PC-9 (cell line): ENCODE measurements around the gene NR2C1. TPM values are rescaled to one million over a fixed set of nuclear protein-coding genes. Genes with fewer than 3 reads are reported as not detected.

Experiments used
- BruUV-seq: library from RNA; stranded (reverse); fragments of 400-500 nt; replicated peaks from 2 replicates; lab custom pipeline; 2021; lab: Mats Ljungman, UMichigan
- CTCF ChIA-PET: fragments of 300-600 bp; sonication (Branson Sonifier 250); formaldehyde crosslinking; loops from one replicate; lab custom pipeline; 2022; ENCODE audit warnings: antibody characterized with exemption; lab: Charles Lee
- POLR2A ChIA-PET: fragments of 300-600 bp; sonication (Branson Sonifier 250); formaldehyde crosslinking; loops from one replicate; lab custom pipeline; 2022; ENCODE audit warnings: antibody characterized with exemption; ENCODE audit not compliant: unreplicated experiment; lab: Charles Lee
- DNase-seq, 2 experiments: peaks; one replicate each; pipeline versions ENCODE4 v3.0.0 to v3.0.0-alpha.2; 2015 to 2022; ENCODE audit warnings: mixed read lengths in 1 of 2
- H2AFZ ChIP-seq: fragments of 200-600 bp; sonication (generic); 2 replicates; pipeline ENCODE4 v1.8.1; 2017; ENCODE audit warnings: antibody characterized with exemption
- H3F3A ChIP-seq: fragments of 200-600 bp; sonication (generic); 2 replicates; pipeline ENCODE4 v1.8.1; 2017; ENCODE audit warnings: antibody characterized with exemption, mild to moderate bottlenecking, low read depth; ENCODE audit not compliant: insufficient read depth
- H3K27ac ChIP-seq: fragments of 200-600 bp; sonication (generic); 2 replicates; pipeline ENCODE4 v1.6.1; 2016; ENCODE audit warnings: mixed run types
- H3K27me3 ChIP-seq: fragments of 200-600 bp; sonication (generic); 2 replicates; pipeline ENCODE4 v1.6.1; 2016; ENCODE audit warnings: low read depth, mixed run types; ENCODE audit not compliant: insufficient read depth
- H3K36me3 ChIP-seq: fragments of 200-600 bp; sonication (generic); 2 replicates; pipeline ENCODE4 v1.6.1; 2016; ENCODE audit warnings: low read depth, mixed run types
- H3K4me1 ChIP-seq: fragments of 200-600 bp; sonication (generic); replicated peaks from 2 replicates; pipeline ENCODE4 v1.6.1; 2016; ENCODE audit warnings: mixed run types; ENCODE audit not compliant: insufficient read depth
- H3K4me2 ChIP-seq: fragments of 200-600 bp; sonication (generic); 2 replicates; pipeline ENCODE4 v1.6.1; 2017; ENCODE audit warnings: mixed run types
- H3K4me3 ChIP-seq: fragments of 200-600 bp; sonication (generic); 2 replicates; pipeline ENCODE4 v1.6.1; 2016; ENCODE audit warnings: mixed run types
- H3K79me2 ChIP-seq: fragments of 200-600 bp; sonication (generic); 2 replicates; pipeline ENCODE4 v1.6.1; 2017; ENCODE audit warnings: low read depth, mixed run types
- H3K9me2 ChIP-seq: fragments of 200-600 bp; sonication (generic); 2 replicates; pipeline ENCODE4 v1.8.1; 2017; ENCODE audit warnings: mild to moderate bottlenecking; ENCODE audit not compliant: insufficient read depth
- H3K9me3 ChIP-seq: fragments of 200-600 bp; sonication (generic); 2 replicates; pipeline ENCODE4 v1.8.1; 2016; ENCODE audit warnings: low read depth; ENCODE audit not compliant: insufficient read depth
- H4K20me1 ChIP-seq: fragments of 200-600 bp; sonication (generic); 2 replicates; pipeline ENCODE4 v1.8.1; 2017; ENCODE audit not compliant: insufficient read depth
- EZH2 ChIP-seq: fragments of 200-600 bp; sonication (generic); IDR thresholded peaks from 2 replicates; pipeline ENCODE4 v1.8.0; 2017; ENCODE audit warnings: antibody characterized with exemption, low read depth
- intact Hi-C: fragments of 100-400 bp; cut with micrococcal nuclease; formaldehyde crosslinking; loops from one replicate; pipeline ENCODE4 v1.10.0; 2022; ENCODE audit not compliant: unreplicated experiment
- total RNA-seq: library from RNA; stranded (reverse); gene quantifications from 2 replicates; pipeline ENCODE4 v1.2.3, GENCODE V29; 2021
- TF ChIP-seq, protein P1 (sequence below): fragments of 200-600 bp; sonication (generic); conservative IDR thresholded peaks from 2 replicates; pipeline ENCODE4 v1.6.1; 2017; ENCODE audit warnings: mixed run types, antibody characterized with exemption, mild to moderate bottlenecking, moderate library complexity

The NR2C1 gene
- total RNA-seq, 1 experiment from 2014 or later, result 26.4 TPM

DNA sequence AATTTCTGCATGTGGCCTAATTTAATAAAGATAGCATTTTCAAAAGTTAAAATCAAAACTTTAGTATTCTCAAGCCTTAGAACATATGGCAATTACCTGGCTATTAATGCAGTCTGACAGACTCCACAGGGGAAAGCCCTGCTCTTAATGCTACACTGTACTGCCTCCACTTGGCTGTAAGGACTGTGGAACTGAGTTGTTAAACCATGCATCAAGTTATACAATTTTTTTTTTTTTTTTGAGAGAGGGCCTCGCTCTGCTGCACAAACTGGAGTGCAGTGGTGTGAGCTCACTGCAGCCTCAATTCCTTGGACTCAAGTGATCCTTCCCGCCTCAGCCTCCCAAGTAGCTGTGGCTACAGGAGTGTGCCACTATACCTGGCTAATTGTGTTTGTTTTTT, 50.9 kb downstream of the NR2C1 start:
- CTCF ChIA-PET, result no interaction called here
- no peak overlapping the region for H3K4me2 ChIP-seq
- no peaks in the 10 kb centered on the region; the same call in 1 of the 2 replicates for H3F3A ChIP-seq
- H3K27ac ChIP-seq, result no peak overlapping the region
- TF ChIP-seq, protein P1, sequence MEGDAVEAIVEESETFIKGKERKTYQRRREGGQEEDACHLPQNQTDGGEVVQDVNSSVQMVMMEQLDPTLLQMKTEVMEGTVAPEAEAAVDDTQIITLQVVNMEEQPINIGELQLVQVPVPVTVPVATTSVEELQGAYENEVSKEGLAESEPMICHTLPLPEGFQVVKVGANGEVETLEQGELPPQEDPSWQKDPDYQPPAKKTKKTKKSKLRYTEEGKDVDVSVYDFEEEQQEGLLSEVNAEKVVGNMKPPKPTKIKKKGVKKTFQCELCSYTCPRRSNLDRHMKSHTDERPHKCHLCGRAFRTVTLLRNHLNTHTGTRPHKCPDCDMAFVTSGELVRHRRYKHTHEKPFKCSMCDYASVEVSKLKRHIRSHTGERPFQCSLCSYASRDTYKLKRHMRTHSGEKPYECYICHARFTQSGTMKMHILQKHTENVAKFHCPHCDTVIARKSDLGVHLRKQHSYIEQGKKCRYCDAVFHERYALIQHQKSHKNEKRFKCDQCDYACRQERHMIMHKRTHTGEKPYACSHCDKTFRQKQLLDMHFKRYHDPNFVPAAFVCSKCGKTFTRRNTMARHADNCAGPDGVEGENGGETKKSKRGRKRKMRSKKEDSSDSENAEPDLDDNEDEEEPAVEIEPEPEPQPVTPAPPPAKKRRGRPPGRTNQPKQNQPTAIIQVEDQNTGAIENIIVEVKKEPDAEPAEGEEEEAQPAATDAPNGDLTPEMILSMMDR, result no peak
- no peak for TF ChIP-seq EZH2
- no peaks in the 10 kb centered on the region for H3K27me3 ChIP-seq
- POLR2A ChIA-PET, result interaction anchor here (0.7 kb wide), 1 partner anchor 259 kb away, joined by 14 read pairs; no protein-coding TSS in a partner anchor
- H3K36me3 ChIP-seq, result no peaks in the 10 kb centered on the region
- H3K4me1 ChIP-seq, result no peaks in the 10 kb centered on the region
- no peaks in the 10 kb centered on the region for H3K79me2 ChIP-seq
- DNase-seq, result no peak
- H3K4me3 ChIP-seq, result no peak overlapping the region
- H3K9me2 ChIP-seq, result no peaks in the 10 kb centered on the region
- no peak overlapping the region for H2AFZ ChIP-seq
- H3K9me3 ChIP-seq, result no peaks in the 10 kb centered on the region
- BruUV-seq, result no TSS peak
- no peaks in the 10 kb centered on the region for H4K20me1 ChIP-seq
- intact Hi-C loops, result no loop called here

DNA sequence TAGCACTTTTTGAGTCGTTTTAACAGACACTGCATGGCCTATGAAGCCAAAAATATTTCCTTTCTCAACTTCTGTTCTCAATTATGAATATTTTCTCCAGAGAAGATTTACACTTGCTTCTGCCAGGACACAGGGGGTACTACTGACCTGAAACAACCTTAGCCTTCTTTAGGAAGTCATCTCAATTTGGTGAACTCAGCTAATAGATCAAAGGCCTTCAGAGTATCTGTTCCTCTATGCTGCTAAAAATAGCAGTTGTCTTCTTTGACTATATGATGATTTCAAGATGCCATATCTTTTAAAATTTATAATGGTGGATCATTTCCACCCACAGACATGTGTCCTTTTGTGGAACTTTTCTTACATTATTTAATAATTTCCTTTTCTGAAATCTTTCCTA, 55.9 kb downstream of the NR2C1 start:
- Histone ChIP-seq H3K4me2 (no peak overlapping the region), H3K36me3 (no peaks in the 10 kb centered on the region), H2AFZ (no peak overlapping the region), H3K27me3 (no peaks in the 10 kb centered on the region), H3K4me1 (no peaks in the 10 kb centered on the region), H3F3A (no peaks in the 10 kb centered on the region; the same call in 1 of the 2 replicates), H3K27ac (no peak overlapping the region), H3K4me3 (no peak overlapping the region), H3K9me2 (no peaks in the 10 kb centered on the region), H3K9me3 (0 out of 2 replicates have a peak, but pooled peaks cover 3% of the 10 kb centered on the region), H3K79me2 (no peaks in the 10 kb centered on the region), H4K20me1 (no peaks in the 10 kb centered on the region)
- BruUV-seq, result no TSS peak
- POLR2A ChIA-PET, result no interaction called here
- CTCF ChIA-PET, result no interaction called here
- intact Hi-C loops, result no loop called here
- DNase-seq, result no peak
- TF ChIP-seq EZH2, result no peak
- TF ChIP-seq, protein P1, result no peak

DNA sequence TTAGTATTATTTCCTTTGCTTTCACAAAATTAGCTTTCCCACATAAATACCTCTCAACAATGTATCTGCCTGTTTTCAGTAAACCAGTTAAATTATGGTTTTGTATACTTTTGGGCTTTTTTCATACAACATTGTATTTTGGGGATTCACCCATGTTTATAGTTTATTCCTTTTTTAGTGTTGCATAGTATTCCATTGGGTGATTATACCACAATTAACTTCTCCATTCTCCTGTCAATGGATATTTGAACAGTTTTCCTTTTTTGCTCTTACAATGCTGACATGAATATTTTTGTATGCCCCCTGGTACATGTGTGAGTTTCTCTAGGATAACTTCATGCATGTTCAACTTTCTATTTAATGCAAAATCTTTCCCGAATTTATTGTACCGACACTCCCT, 57.3 kb downstream of the NR2C1 start:
- Histone ChIP-seq H4K20me1 (no peaks in the 10 kb centered on the region), H3K9me3 (0 out of 2 replicates have a peak, but pooled peaks cover 3% of the 10 kb centered on the region), H3K79me2 (no peaks in the 10 kb centered on the region), H3K4me1 (no peaks in the 10 kb centered on the region), H3K36me3 (no peaks in the 10 kb centered on the region), H3K27me3 (no peaks in the 10 kb centered on the region), H3K27ac (no peak overlapping the region), H2AFZ (no peak overlapping the region), H3K4me2 (no peak overlapping the region), H3K9me2 (no peaks in the 10 kb centered on the region), H3F3A (no peaks in the 10 kb centered on the region; the same call in 1 of the 2 replicates), H3K4me3 (no peak overlapping the region)
- no TSS peak for BruUV-seq
- no peak for DNase-seq
- POLR2A ChIA-PET, result no interaction called here
- intact Hi-C loops, result no loop called here
- TF ChIP-seq EZH2, result no peak
- TF ChIP-seq, protein P1, result no peak
- CTCF ChIA-PET, result interaction anchor here (0.6 kb wide), 1 partner anchor 518 kb away, joined by 3 read pairs; no protein-coding TSS in a partner anchor
